IPS-NIHi11 (cell line): ENCODE results near the gene SSMEM1.
"Not testable (repeated sequence)": the region's sequence is repeated elsewhere in the genome, so short reads cannot be mapped to it uniquely, and the experiment has no call there.

ENCODE experiments used
- DNase-seq: peaks from one replicate; pipeline ENCODE4 v3.0.0; 2012; ENCODE audit warnings: mixed read lengths, low spot score

SSMEM1 gene

GRCh38 chr7:130249626-130250025 lies 42.0 kb downstream of the SSMEM1 start:
- DNase-seq, result not testable (repeated sequence)

GRCh38 chr7:130254555-130254954 lies 46.9 kb downstream of the SSMEM1 start:
- DNase-seq, result no peak

GRCh38 chr7:130256704-130257103 lies 49.0 kb downstream of the SSMEM1 start:
- DNase-seq, result no peak

GRCh38 chr7:130258494-130259078 lies 50.9 kb downstream of the SSMEM1 start:
- no peak for DNase-seq

- no peak for DNase-seq
Measured at GRCh38 chr7:130262448-130262847, 54.8 kb downstream of the SSMEM1 start.

- DNase-seq, result no peak
Measured at GRCh38 chr7:130263130-130263529, 55.5 kb downstream of the SSMEM1 start.
